Measurements from ENCODE around the gene ZNF837.

DNA sequence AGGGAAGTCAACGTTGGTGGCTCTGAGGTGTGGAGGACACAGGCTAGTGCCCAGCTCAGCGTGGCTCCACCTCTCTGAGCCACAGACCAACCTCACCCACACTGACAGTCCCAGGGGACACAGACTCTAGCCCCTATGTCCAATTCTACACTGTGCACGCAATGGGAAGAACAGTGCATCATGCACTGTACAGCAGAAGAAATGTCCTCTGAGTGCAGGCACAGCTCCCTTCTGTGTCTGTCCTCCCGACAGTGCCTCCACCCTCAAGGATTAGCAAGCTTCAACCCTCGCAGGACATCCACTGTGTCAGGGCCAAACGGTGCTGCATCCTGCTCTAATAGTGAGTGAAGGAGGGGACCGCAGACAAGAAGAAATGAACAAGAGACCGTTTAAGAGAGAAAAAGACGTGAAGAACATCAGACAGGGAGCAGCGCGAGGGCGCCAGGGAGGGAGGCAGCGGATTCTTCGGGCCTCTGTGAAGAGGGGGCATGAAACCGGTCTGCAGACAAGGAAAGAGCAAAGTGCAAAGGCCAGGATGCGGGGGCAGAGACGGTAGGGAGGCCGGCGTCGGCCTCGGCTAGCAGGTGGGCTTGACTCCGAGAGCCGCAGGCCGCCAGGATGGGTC is 681 bp downstream of the ZNF837 start:
- TF ChIP-seq ZSCAN30 (CRISPR knock-in tag; IDR thresholded peaks at IDR 0.05) = peak; percentile 96; the same call in 1 of the 2 replicates
- TF ChIP-seq MXI1 (IDR thresholded peaks at IDR 0.05; ENCODE audit: borderline replicate concordance, low read depth, low read length) = no peak
- TF ChIP-seq, protein P1, sequence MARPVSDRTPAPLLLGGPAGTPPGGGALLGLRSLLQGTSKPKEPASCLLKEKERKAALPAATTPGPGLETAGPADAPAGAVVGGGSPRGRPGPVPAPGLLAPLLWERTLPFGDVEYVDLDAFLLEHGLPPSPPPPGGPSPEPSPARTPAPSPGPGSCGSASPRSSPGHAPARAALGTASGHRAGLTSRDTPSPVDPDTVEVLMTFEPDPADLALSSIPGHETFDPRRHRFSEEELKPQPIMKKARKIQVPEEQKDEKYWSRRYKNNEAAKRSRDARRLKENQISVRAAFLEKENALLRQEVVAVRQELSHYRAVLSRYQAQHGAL (CRISPR knock-in tag; IDR thresholded peaks at IDR 0.05; ENCODE audit: not compliant biosample characterization) = no peak
- TF ChIP-seq, protein P2, sequence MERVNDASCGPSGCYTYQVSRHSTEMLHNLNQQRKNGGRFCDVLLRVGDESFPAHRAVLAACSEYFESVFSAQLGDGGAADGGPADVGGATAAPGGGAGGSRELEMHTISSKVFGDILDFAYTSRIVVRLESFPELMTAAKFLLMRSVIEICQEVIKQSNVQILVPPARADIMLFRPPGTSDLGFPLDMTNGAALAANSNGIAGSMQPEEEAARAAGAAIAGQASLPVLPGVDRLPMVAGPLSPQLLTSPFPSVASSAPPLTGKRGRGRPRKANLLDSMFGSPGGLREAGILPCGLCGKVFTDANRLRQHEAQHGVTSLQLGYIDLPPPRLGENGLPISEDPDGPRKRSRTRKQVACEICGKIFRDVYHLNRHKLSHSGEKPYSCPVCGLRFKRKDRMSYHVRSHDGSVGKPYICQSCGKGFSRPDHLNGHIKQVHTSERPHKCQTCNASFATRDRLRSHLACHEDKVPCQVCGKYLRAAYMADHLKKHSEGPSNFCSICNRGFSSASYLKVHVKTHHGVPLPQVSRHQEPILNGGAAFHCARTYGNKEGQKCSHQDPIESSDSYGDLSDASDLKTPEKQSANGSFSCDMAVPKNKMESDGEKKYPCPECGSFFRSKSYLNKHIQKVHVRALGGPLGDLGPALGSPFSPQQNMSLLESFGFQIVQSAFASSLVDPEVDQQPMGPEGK (CRISPR knock-in tag; IDR thresholded peaks at IDR 0.05) = no peak
- TF ChIP-seq KDM2A (CRISPR knock-in tag; IDR thresholded peaks at IDR 0.05; ENCODE audit: borderline replicate concordance, low read depth) = no peak
- no peak for TF ChIP-seq CBFB (CRISPR knock-in tag; IDR thresholded peaks at IDR 0.05)
- no peak for TF ChIP-seq ZNF563 (CRISPR knock-in tag; IDR thresholded peaks at IDR 0.05)
